Measurements from ENCODE around the gene NCCRP1. TPM values are rescaled to one million over a fixed set of nuclear protein-coding genes. Genes with fewer than 3 reads are reported as not detected.

The NCCRP1 gene
- total RNA-seq, 3 donors from 2014 or later = 0.66 to 2.9 TPM; not detected in 1

GRCh38 chr19:39178296-39179006 lies 18.3 kb upstream of the NCCRP1 start:
- DNase-seq (ENCODE audit: low spot score in 2 of 2) = no peak
- no peaks in the 10 kb centered on the region for H3K27me3 ChIP-seq
- H3K4me3 ChIP-seq = no peak overlapping the region
- H3K4me1 ChIP-seq = no peaks in the 10 kb centered on the region
- intact Hi-C loops (cut with DNase I; ENCODE audit: low total_unique reads) = no loop called here
- H3K36me3 ChIP-seq = peaks cover 9% of the 10 kb centered on the region
- H3K9me3 ChIP-seq = no peaks in the 10 kb centered on the region
- no peak overlapping the region for H3K27ac ChIP-seq
- TF ChIP-seq CTCF (IDR thresholded peaks at IDR 0.05) (no peak), POLR2A (IDR thresholded peaks at IDR 0.05) (no peak), POLR2AphosphoS5 (IDR thresholded peaks at IDR 0.05) (no peak)

- no peaks in the 10 kb centered on the region for H3K9me3 ChIP-seq
- intact Hi-C loops (cut with DNase I; ENCODE audit: low total_unique reads) = no loop called here
Measured at GRCh38 chr19:39179754-39180153, 17.0 kb upstream of the NCCRP1 start.

GRCh38 chr19:39180749-39181148 lies 16.0 kb upstream of the NCCRP1 start:
- intact Hi-C loops (cut with DNase I; ENCODE audit: low total_unique reads) = no loop called here
- no peaks in the 10 kb centered on the region for H3K27me3 ChIP-seq
- DNase-seq (ENCODE audit: low spot score in 2 of 2) = no peak
- H3K27ac ChIP-seq = no peak overlapping the region
- peaks cover 9% of the 10 kb centered on the region for H3K36me3 ChIP-seq
- no peaks in the 10 kb centered on the region for H3K9me3 ChIP-seq
- no peak overlapping the region for H3K4me3 ChIP-seq
- H3K4me1 ChIP-seq = no peaks in the 10 kb centered on the region
- no peak for TF ChIP-seq POLR2AphosphoS5 (IDR thresholded peaks at IDR 0.05)
- TF ChIP-seq CTCF (IDR thresholded peaks at IDR 0.05) = no peak
- TF ChIP-seq POLR2A (IDR thresholded peaks at IDR 0.05) = no peak

More at GRCh38 chr19:39179754-39180153, 17.0 kb upstream of the NCCRP1 start:
- no peak for DNase-seq (ENCODE audit: low spot score in 2 of 2)
- TF ChIP-seq POLR2AphosphoS5 (IDR thresholded peaks at IDR 0.05) (no peak), POLR2A (IDR thresholded peaks at IDR 0.05) (no peak), CTCF (IDR thresholded peaks at IDR 0.05) (no peak)
- H3K27me3 ChIP-seq = no peaks in the 10 kb centered on the region
- H3K4me1 ChIP-seq = no peaks in the 10 kb centered on the region
- H3K36me3 ChIP-seq = peaks cover 9% of the 10 kb centered on the region
- no peak overlapping the region for H3K4me3 ChIP-seq
- H3K27ac ChIP-seq = no peak overlapping the region

GRCh38 chr19:39181500-39182173 lies 15.1 kb upstream of the NCCRP1 start:
- intact Hi-C loops (cut with DNase I; ENCODE audit: low total_unique reads) = no loop called here
- H3K4me1 ChIP-seq = no peaks in the 10 kb centered on the region
- no peaks in the 10 kb centered on the region for H3K9me3 ChIP-seq
- H3K36me3 ChIP-seq = peaks cover 9% of the 10 kb centered on the region
- no peaks in the 10 kb centered on the region for H3K27me3 ChIP-seq
- no peak for DNase-seq (ENCODE audit: low spot score in 2 of 2)
- H3K27ac ChIP-seq = no peak overlapping the region
- TF ChIP-seq POLR2AphosphoS5 (IDR thresholded peaks at IDR 0.05) (no peak), CTCF (IDR thresholded peaks at IDR 0.05) (no peak)
- H3K4me3 ChIP-seq = no peak overlapping the region

- H3K9me3 ChIP-seq = no peaks in the 10 kb centered on the region
- intact Hi-C loops (cut with DNase I; ENCODE audit: low total_unique reads) = no loop called here
- H3K4me1 ChIP-seq = no peaks in the 10 kb centered on the region
- no peak overlapping the region for H3K27ac ChIP-seq
- no peaks in the 10 kb centered on the region for H3K27me3 ChIP-seq
- DNase-seq (ENCODE audit: low spot score in 2 of 2) = no peak
- TF ChIP-seq POLR2A (IDR thresholded peaks at IDR 0.05) (no peak), CTCF (IDR thresholded peaks at IDR 0.05) (no peak)
- no peak overlapping the region for H3K4me3 ChIP-seq
- peaks cover 9% of the 10 kb centered on the region for H3K36me3 ChIP-seq
Measured at GRCh38 chr19:39182174-39182505, 14.6 kb upstream of the NCCRP1 start.
